NCI-H128 (cell line): ENCODE data around the gene HEG1.

ENCODE experiments used
- DNase-seq: peaks from one replicate; lab custom pipeline; 2025; ENCODE audit not compliant: unreplicated experiment; lab: John Stamatoyannopoulos, UW

Gene HEG1

GRCh38 chr3:125023833-125024555, 31.8 kb downstream of the HEG1 start:
- DNase-seq, result no peak

GRCh38 chr3:125022206-125022605, 33.6 kb downstream of the HEG1 start:
- no peak for DNase-seq

GRCh38 chr3:125019271-125019670, 36.5 kb downstream of the HEG1 start:
- no peak for DNase-seq

- no peak for DNase-seq
These were observed 38.4 kb downstream of the HEG1 start for GRCh38 chr3:125017406-125017805.

- DNase-seq, result no peak
These were observed 41.1 kb downstream of the HEG1 start for GRCh38 chr3:125014570-125015179.

- DNase-seq, result no peak
These were observed 42.7 kb downstream of the HEG1 start for GRCh38 chr3:125013095-125013494.

- DNase-seq, result no peak
These were observed 43.9 kb downstream of the HEG1 start for GRCh38 chr3:125011941-125012340.

GRCh38 chr3:125010393-125010792, 45.4 kb downstream of the HEG1 start:
- no peak for DNase-seq

- DNase-seq, result no peak
These were observed 47.0 kb downstream of the HEG1 start for GRCh38 chr3:125008766-125009165.

GRCh38 chr3:125006291-125006731, 49.5 kb downstream of the HEG1 start:
- no peak for DNase-seq

GRCh38 chr3:125005676-125006075, 50.1 kb downstream of the HEG1 start:
- no peak for DNase-seq

GRCh38 chr3:125005222-125005621, 50.6 kb downstream of the HEG1 start:
- no peak for DNase-seq

- no peak for DNase-seq
These were observed 51.8 kb downstream of the HEG1 start for GRCh38 chr3:125003859-125004595.

GRCh38 chr3:125003369-125003853, 52.4 kb downstream of the HEG1 start:
- no peak for DNase-seq

- DNase-seq, result no peak
These were observed 53.1 kb downstream of the HEG1 start for GRCh38 chr3:125002414-125003368.

GRCh38 chr3:125001557-125002413, 54.0 kb downstream of the HEG1 start:
- no peak for DNase-seq

GRCh38 chr3:125000661-125001060, 55.1 kb downstream of the HEG1 start:
- DNase-seq, result no peak

- DNase-seq, result no peak
These were observed 55.8 kb downstream of the HEG1 start for GRCh38 chr3:124999897-125000435.

GRCh38 chr3:124999317-124999716, 56.5 kb downstream of the HEG1 start:
- DNase-seq, result no peak

GRCh38 chr3:124998247-124998630, 57.6 kb downstream of the HEG1 start:
- DNase-seq, result no peak
